KMS-11 (cell line): ENCODE results near the gene KIAA0753.

Experiments used
- H2AFZ ChIP-seq: fragments of 200-600 bp; sonication (generic); 2 replicates; pipeline ENCODE4 v1.6.1; 2016; ENCODE audit warnings: antibody characterized with exemption, mixed run types, low read depth
- H3K27ac ChIP-seq: fragments of 200-600 bp; sonication (generic); 2 replicates; pipeline ENCODE4 v1.6.1; 2016; ENCODE audit warnings: mild to moderate bottlenecking, mixed run types
- H3K27me3 ChIP-seq: fragments of 200-600 bp; sonication (generic); 2 replicates; pipeline ENCODE4 v1.6.1; 2017; ENCODE audit warnings: mild to moderate bottlenecking, low read depth, mixed run types, moderate library complexity; ENCODE audit not compliant: insufficient read depth
- H3K36me3 ChIP-seq: fragments of 200-600 bp; sonication (generic); 2 replicates; pipeline ENCODE4 v1.6.1; 2017; ENCODE audit warnings: mild to moderate bottlenecking, mixed run types; ENCODE audit not compliant: insufficient read depth
- H3K4me1 ChIP-seq: fragments of 200-600 bp; sonication (generic); 2 replicates; pipeline ENCODE4 v1.6.1; 2016; ENCODE audit warnings: mild to moderate bottlenecking, low read depth, mixed run types; ENCODE audit not compliant: poor library complexity, severe bottlenecking
- H3K4me2 ChIP-seq: fragments of 200-600 bp; sonication (generic); 2 replicates; pipeline ENCODE4 v1.7.0; 2016; ENCODE audit warnings: mild to moderate bottlenecking, mixed run types
- H3K4me3 ChIP-seq: fragments of 200-600 bp; sonication (generic); IDR thresholded peaks from 2 replicates; pipeline ENCODE4 v1.6.1; 2017; ENCODE audit warnings: low read depth, low read length, mixed read lengths; ENCODE audit not compliant: insufficient read depth
- H3K79me2 ChIP-seq: fragments of 200-600 bp; sonication (generic); 2 replicates; pipeline ENCODE4 v1.6.1; 2016; ENCODE audit warnings: low read depth, mixed run types; ENCODE audit not compliant: insufficient read depth
- H3K9ac ChIP-seq: fragments of 200-600 bp; sonication (generic); 2 replicates; pipeline ENCODE4 v1.6.1; 2016; ENCODE audit warnings: mild to moderate bottlenecking, mixed run types
- H4K20me1 ChIP-seq: fragments of 200-600 bp; sonication (generic); 2 replicates; pipeline ENCODE4 v1.6.1; 2016; ENCODE audit warnings: mild to moderate bottlenecking, mixed run types; ENCODE audit not compliant: insufficient read depth
- CTCF ChIP-seq: fragments of 200-600 bp; sonication (generic); conservative IDR thresholded peaks from 2 replicates; pipeline ENCODE4 v1.6.1; 2017; ENCODE audit warnings: low read depth, mild to moderate bottlenecking, antibody characterized with exemption, low read length, moderate library complexity, mixed read lengths

KIAA0753 gene

GRCh38 chr17:6671431-6671830 lies 30.9 kb upstream of the KIAA0753 start:
- Histone ChIP-seq H3K4me1 (no peaks in the 10 kb centered on the region), H3K36me3 (no peaks in the 10 kb centered on the region), H2AFZ (no peak overlapping the region), H3K4me2 (no peak overlapping the region), H4K20me1 (no peaks in the 10 kb centered on the region), H3K9ac (no peak overlapping the region), H3K27ac (no peak overlapping the region), H3K79me2 (no peaks in the 10 kb centered on the region), H3K4me3 (no peak overlapping the region), H3K27me3 (no peaks in the 10 kb centered on the region)
- TF ChIP-seq CTCF, result no peak

GRCh38 chr17:6670999-6671398 lies 30.5 kb upstream of the KIAA0753 start:
- H3K27me3 ChIP-seq, result no peaks in the 10 kb centered on the region
- no peaks in the 10 kb centered on the region for H3K79me2 ChIP-seq
- TF ChIP-seq CTCF, result no peak
- no peak overlapping the region for H3K9ac ChIP-seq
- H3K4me3 ChIP-seq, result no peak overlapping the region
- H3K4me2 ChIP-seq, result no peak overlapping the region
- no peaks in the 10 kb centered on the region for H4K20me1 ChIP-seq
- H3K4me1 ChIP-seq, result no peaks in the 10 kb centered on the region
- no peak overlapping the region for H3K27ac ChIP-seq
- no peaks in the 10 kb centered on the region for H3K36me3 ChIP-seq
- no peak overlapping the region for H2AFZ ChIP-seq

- H4K20me1 ChIP-seq, result no peaks in the 10 kb centered on the region
- no peak overlapping the region for H3K4me3 ChIP-seq
- no peaks in the 10 kb centered on the region for H3K27me3 ChIP-seq
- H3K79me2 ChIP-seq, result no peaks in the 10 kb centered on the region
- H3K4me2 ChIP-seq, result no peak overlapping the region
- H3K36me3 ChIP-seq, result no peaks in the 10 kb centered on the region
- H2AFZ ChIP-seq, result no peak overlapping the region
- TF ChIP-seq CTCF, result no peak
- H3K27ac ChIP-seq, result no peak overlapping the region
- H3K9ac ChIP-seq, result no peak overlapping the region
- H3K4me1 ChIP-seq, result no peaks in the 10 kb centered on the region
These were observed 30.1 kb upstream of the KIAA0753 start for GRCh38 chr17:6670571-6670970.

GRCh38 chr17:6669479-6670212 lies 29.1 kb upstream of the KIAA0753 start:
- no peaks in the 10 kb centered on the region for H3K79me2 ChIP-seq
- no peak overlapping the region for H3K4me3 ChIP-seq
- no peak for TF ChIP-seq CTCF
- no peak overlapping the region for H3K4me2 ChIP-seq
- no peaks in the 10 kb centered on the region for H3K27me3 ChIP-seq
- H3K27ac ChIP-seq, result no peak overlapping the region
- no peaks in the 10 kb centered on the region for H3K36me3 ChIP-seq
- H3K9ac ChIP-seq, result no peak overlapping the region
- H3K4me1 ChIP-seq, result no peaks in the 10 kb centered on the region
- H2AFZ ChIP-seq, result no peak overlapping the region
- no peaks in the 10 kb centered on the region for H4K20me1 ChIP-seq
